ENCODE data around the gene C1orf35.

C1orf35 gene

GRCh38 chr1:228079013-228079412 lies 24.1 kb downstream of the C1orf35 start:
- no peak for DNase-seq (ENCODE audit: low read depth)

- DNase-seq (ENCODE audit: low read depth), result no peak
Measured at GRCh38 chr1:228077565-228078330, 25.4 kb downstream of the C1orf35 start.

- no peak for DNase-seq (ENCODE audit: low read depth)
Measured at GRCh38 chr1:228076796-228077430, 26.2 kb downstream of the C1orf35 start.

- DNase-seq (ENCODE audit: low read depth), result no peak
Measured at GRCh38 chr1:228075801-228076271, 27.3 kb downstream of the C1orf35 start.

- no peak for DNase-seq (ENCODE audit: low read depth)
Measured at GRCh38 chr1:228074954-228075730, 28.0 kb downstream of the C1orf35 start.

GRCh38 chr1:228073857-228074545 lies 29.1 kb downstream of the C1orf35 start:
- no peak for DNase-seq (ENCODE audit: low read depth)

GRCh38 chr1:228073061-228073856 lies 29.9 kb downstream of the C1orf35 start:
- no peak for DNase-seq (ENCODE audit: low read depth)

- no peak for DNase-seq (ENCODE audit: low read depth)
Measured at GRCh38 chr1:228072658-228073043, 30.5 kb downstream of the C1orf35 start.

GRCh38 chr1:228071839-228072657 lies 31.1 kb downstream of the C1orf35 start:
- no peak for DNase-seq (ENCODE audit: low read depth)

GRCh38 chr1:228070851-228071250 lies 32.3 kb downstream of the C1orf35 start:
- DNase-seq (ENCODE audit: low read depth), result no peak

- DNase-seq (ENCODE audit: low read depth), result no peak
Measured at GRCh38 chr1:228070173-228070572, 33.0 kb downstream of the C1orf35 start.

- DNase-seq (ENCODE audit: low read depth), result no peak
Measured at GRCh38 chr1:228068359-228068758, 34.8 kb downstream of the C1orf35 start.

- no peak for DNase-seq (ENCODE audit: low read depth)
Measured at GRCh38 chr1:228066891-228067654, 36.1 kb downstream of the C1orf35 start.

- DNase-seq (ENCODE audit: low read depth), result no peak
Measured at GRCh38 chr1:228066416-228066815, 36.7 kb downstream of the C1orf35 start.

- no peak for DNase-seq (ENCODE audit: low read depth)
Measured at GRCh38 chr1:228065543-228066347, 37.4 kb downstream of the C1orf35 start.

- no peak for DNase-seq (ENCODE audit: low read depth)
Measured at GRCh38 chr1:228064741-228065542, 38.2 kb downstream of the C1orf35 start.

- DNase-seq (ENCODE audit: low read depth), result no peak
Measured at GRCh38 chr1:228064296-228064695, 38.8 kb downstream of the C1orf35 start.
